ENCODE measurements around the gene SLU7.

DNA sequence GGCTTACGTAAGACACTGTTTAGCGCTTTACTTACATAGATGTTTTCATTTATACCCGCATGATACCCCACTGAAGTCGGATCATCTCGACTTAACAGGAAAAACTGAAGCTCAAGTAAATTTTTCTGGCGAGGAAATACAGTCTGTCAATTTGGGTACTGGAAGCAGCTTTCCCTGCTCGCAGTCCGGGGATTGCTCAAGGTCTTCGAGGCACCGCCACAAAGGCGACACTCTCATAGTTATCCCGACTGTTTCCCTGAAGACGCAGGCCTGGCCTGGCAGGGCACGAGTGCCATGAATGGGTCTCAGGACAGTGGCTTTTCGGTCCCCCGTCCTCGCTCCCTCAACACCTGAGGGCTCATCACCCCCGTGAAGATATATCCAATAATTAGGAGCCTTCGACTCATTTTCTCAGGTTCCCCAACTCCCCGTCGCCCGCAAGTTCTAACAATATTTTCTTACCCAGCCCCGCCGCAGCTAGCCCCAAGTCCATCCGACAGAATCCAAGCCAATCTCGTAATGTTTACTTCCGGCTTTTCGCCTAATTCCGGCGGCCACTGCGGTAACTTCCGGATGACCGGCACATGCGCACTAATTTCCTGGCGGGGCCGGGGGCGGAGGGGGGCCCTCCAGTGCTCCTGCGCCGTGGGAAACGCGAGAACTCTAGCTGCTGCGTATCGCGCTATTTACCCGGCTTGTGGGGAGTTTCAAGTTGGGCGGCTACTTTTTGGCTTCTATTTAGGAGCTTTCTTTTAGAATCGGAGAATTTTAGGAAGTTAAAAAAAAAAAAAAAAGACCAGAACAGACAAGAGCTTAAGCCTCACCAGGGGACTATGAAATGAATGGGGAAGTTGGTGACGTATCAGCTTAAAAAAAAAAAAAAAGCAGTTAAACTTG lies at the start of gene SLU7:
- TF ChIP-seq, protein P1, sequence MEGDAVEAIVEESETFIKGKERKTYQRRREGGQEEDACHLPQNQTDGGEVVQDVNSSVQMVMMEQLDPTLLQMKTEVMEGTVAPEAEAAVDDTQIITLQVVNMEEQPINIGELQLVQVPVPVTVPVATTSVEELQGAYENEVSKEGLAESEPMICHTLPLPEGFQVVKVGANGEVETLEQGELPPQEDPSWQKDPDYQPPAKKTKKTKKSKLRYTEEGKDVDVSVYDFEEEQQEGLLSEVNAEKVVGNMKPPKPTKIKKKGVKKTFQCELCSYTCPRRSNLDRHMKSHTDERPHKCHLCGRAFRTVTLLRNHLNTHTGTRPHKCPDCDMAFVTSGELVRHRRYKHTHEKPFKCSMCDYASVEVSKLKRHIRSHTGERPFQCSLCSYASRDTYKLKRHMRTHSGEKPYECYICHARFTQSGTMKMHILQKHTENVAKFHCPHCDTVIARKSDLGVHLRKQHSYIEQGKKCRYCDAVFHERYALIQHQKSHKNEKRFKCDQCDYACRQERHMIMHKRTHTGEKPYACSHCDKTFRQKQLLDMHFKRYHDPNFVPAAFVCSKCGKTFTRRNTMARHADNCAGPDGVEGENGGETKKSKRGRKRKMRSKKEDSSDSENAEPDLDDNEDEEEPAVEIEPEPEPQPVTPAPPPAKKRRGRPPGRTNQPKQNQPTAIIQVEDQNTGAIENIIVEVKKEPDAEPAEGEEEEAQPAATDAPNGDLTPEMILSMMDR (conservative IDR thresholded peaks at IDR 0.05), result no peak
- TF ChIP-seq EZH2 (IDR thresholded peaks at IDR 0.05; ENCODE audit: low read depth), result no peak

Data from PC-9 (cell line).